Activated naive CD4-positive, alpha-beta T cell treated with anti-CD3 and anti-CD28 coated beads for 36 hours (primary cell): ENCODE data around the gene LMBR1. TPM values are rescaled to one million over a fixed set of nuclear protein-coding genes. Genes with fewer than 3 reads are reported as not detected.
"Not testable (repeated sequence)": the region's sequence is repeated elsewhere in the genome, so short reads cannot be mapped to it uniquely, and the experiment has no call there.

ENCODE experiments used
- CTCF ChIA-PET: fragments of 350-600 bp; sonication (Branson Sonifier 250); formaldehyde crosslinking; loops from one replicate; lab custom pipeline; 2021; ENCODE audit warnings: antibody characterized with exemption; lab: Charles Lee
- DNase-seq: peaks from one replicate; pipeline ENCODE4 v3.0.0-alpha.2; 2020
- H3K27ac Mint-ChIP-seq: one replicate; pipeline ENCODE4 v1.8.0; 2021; ENCODE audit warnings: mild to moderate bottlenecking, mixed read lengths
- H3K27me3 Mint-ChIP-seq: one replicate; pipeline ENCODE4 v1.8.0; 2021; ENCODE audit warnings: low read depth, mixed read lengths
- H3K36me3 Mint-ChIP-seq: one replicate; pipeline ENCODE4 v1.8.0; 2021; ENCODE audit warnings: low read depth, mixed read lengths
- H3K4me1 Mint-ChIP-seq: one replicate; pipeline ENCODE4 v1.8.0; 2021; ENCODE audit warnings: low read depth, mixed read lengths
- H3K4me3 Mint-ChIP-seq: one replicate; pipeline ENCODE4 v1.8.0; 2021; ENCODE audit warnings: mild to moderate bottlenecking, moderate library complexity, mixed read lengths
- H3K9me3 Mint-ChIP-seq: one replicate; pipeline ENCODE4 v1.8.0; 2021; ENCODE audit warnings: mixed read lengths
- intact Hi-C: fragments of 100-400 bp; cut with micrococcal nuclease; formaldehyde crosslinking; loops from one replicate; pipeline ENCODE4 v1.15.1; 2023
- total RNA-seq, 2 experiments: library from RNA; stranded (reverse); gene quantifications; one replicate each; pipeline ENCODE4 v1.2.3, GENCODE V29; 2021

The LMBR1 gene
- total RNA-seq, 2 experiments from 2014 or later: 25.2 to 33.8 TPM

DNA sequence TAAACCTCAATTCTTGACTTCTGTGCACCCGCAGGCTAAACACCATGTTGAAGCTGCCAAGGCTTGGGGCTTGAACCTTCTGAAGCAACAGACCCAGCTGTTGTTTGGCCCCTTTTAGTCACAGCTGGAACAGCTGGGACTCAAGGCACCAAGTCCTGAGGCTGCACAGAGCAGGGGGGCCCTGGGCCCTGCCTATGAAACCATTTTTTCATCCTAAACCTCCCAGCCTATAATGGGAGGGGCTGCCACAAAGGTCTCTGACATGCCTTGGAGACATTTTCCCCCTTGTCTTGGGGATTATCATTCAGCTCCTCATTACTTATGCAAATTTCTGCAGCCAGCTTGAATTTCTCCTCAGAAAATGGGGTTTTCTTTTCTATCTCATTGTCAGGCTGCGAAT, 31.8 kb downstream of the LMBR1 start:
- H3K27ac Mint-ChIP-seq: no peak overlapping the region
- no peak for DNase-seq
- H3K9me3 Mint-ChIP-seq: peaks cover 38% of the 10 kb centered on the region
- peaks cover 61% of the 10 kb centered on the region for H3K36me3 Mint-ChIP-seq
- H3K4me3 Mint-ChIP-seq: no peak overlapping the region
- no peaks in the 10 kb centered on the region for H3K27me3 Mint-ChIP-seq
- peaks cover 9% of the 10 kb centered on the region for H3K4me1 Mint-ChIP-seq
- intact Hi-C loops: no loop called here
- CTCF ChIA-PET: interaction anchor here (0.9 kb wide), 1 partner anchor 11 kb away, joined by 3 read pairs; no protein-coding TSS in a partner anchor

DNA sequence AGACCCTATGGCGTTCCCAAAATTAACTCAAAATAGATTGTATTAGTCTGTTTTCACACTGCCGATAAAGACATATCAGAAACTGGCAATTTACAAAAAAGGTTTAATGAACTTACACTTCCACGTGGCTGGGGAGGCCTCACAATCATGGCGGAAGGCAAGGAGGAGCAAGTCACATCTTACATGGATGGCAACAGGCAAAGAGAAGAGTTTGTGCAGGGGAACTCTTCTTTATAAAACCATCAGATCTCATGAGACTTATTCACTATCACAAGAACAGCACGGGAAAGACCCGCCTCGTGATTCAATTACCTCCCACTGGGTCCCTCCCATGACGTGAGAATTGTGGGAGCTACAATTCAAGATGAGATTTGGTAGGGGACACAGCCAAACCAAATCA, 32.9 kb downstream of the LMBR1 start:
- DNase-seq, intact Hi-C loops, H3K27ac Mint-ChIP-seq, H3K4me3 Mint-ChIP-seq, H3K4me1 Mint-ChIP-seq, H3K27me3 Mint-ChIP-seq: not testable (repeated sequence)
- peaks cover 63% of the 10 kb centered on the region for H3K36me3 Mint-ChIP-seq
- CTCF ChIA-PET: interaction anchor here (0.9 kb wide), 1 partner anchor 10 kb away, joined by 3 read pairs; no protein-coding TSS in a partner anchor
- H3K9me3 Mint-ChIP-seq: peaks cover 43% of the 10 kb centered on the region

DNA sequence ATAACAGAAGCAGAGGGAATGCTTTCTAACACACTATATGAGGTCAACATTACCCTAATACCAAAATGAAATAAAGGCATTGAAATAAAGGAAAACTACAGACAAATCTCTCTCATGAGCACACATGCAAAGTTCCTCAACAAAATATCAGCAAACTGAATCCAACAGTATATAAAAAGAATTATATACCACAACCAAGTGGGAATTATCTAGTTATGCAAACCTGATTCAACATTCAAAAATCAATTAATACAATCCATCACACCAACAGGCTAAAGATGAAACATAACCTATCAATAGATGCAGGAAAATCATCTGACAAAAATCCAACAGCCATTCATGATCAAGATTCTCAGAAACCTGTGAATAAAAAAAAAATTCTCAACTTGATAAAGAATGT, 34.5 kb downstream of the LMBR1 start:
- no peak for DNase-seq
- peaks cover 7% of the 10 kb centered on the region for H3K4me1 Mint-ChIP-seq
- CTCF ChIA-PET: interaction anchor here (0.7 kb wide), 1 partner anchor 109 kb away, joined by 5 read pairs; no protein-coding TSS in a partner anchor
- H3K4me3 Mint-ChIP-seq: no peak overlapping the region
- peaks cover 50% of the 10 kb centered on the region for H3K9me3 Mint-ChIP-seq
- H3K27me3 Mint-ChIP-seq: no peaks in the 10 kb centered on the region
- H3K36me3 Mint-ChIP-seq: peaks cover 68% of the 10 kb centered on the region
- H3K27ac Mint-ChIP-seq: no peak overlapping the region
- intact Hi-C loops: no loop called here

DNA sequence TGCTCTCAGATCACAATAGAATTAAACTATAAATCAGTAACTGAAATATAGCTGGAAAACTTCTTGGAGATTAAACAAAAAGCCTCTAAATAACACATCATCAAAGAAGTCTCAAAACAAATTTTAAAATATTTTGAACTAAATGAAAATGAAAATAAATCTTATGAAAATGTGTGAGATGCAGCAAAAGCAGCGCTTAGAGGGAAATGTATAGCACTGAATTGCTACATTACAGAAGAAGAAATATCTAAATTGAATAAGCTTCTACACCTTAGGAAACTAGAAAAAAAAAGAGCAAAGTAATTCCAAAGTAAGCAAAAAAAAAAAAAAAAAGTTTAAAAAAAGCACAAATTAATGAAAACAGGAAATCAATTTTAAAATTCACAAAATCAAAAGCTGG, 35.2 kb downstream of the LMBR1 start:
- no peak for DNase-seq
- CTCF ChIA-PET: no interaction called here
- intact Hi-C loops: no loop called here
- Mint-ChIP-seq H3K4me1 (peaks cover 7% of the 10 kb centered on the region), H3K4me3 (no peak overlapping the region), H3K27ac (no peak overlapping the region), H3K9me3 (peaks cover 47% of the 10 kb centered on the region), H3K27me3 (no peaks in the 10 kb centered on the region), H3K36me3 (peaks cover 62% of the 10 kb centered on the region)

- H3K27me3 Mint-ChIP-seq: no peaks in the 10 kb centered on the region
- no peak overlapping the region for H3K27ac Mint-ChIP-seq
- CTCF ChIA-PET: interaction anchor here (0.5 kb wide), 1 partner anchor 18 kb away, joined by 3 read pairs; no protein-coding TSS in a partner anchor
- no peak for DNase-seq
- no peak overlapping the region for H3K4me3 Mint-ChIP-seq
- H3K36me3 Mint-ChIP-seq: peaks cover 43% of the 10 kb centered on the region
- intact Hi-C loops: no loop called here
- H3K4me1 Mint-ChIP-seq: peaks cover 14% of the 10 kb centered on the region
- peaks cover 24% of the 10 kb centered on the region for H3K9me3 Mint-ChIP-seq
Observed at GRCh38 chr7:156854654-156855053, 38.3 kb downstream of the LMBR1 start.

DNA sequence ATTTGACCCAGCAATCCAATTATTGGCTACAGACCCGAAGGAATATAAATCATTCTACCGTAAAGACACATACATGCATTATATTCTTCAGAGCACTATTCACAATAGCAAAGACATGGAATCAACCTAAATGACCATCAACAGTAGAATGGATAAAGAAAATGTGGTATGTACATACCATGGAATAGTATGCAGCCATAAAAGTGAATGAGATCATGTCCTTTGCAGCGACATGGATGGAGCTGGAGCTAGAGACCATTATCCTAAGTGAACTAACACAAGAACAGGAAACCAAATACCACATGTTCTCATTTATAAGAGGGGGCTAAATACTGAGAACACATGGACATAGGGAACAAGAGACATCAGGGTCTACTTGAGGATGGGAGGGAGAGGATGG, 44.0 kb downstream of the LMBR1 start:
- H3K4me3 Mint-ChIP-seq: no peak overlapping the region
- H3K27me3 Mint-ChIP-seq: no peaks in the 10 kb centered on the region
- H3K4me1 Mint-ChIP-seq: peaks cover 38% of the 10 kb centered on the region
- DNase-seq: no peak
- no peaks in the 10 kb centered on the region for H3K9me3 Mint-ChIP-seq
- intact Hi-C loops: no loop called here
- peaks cover 20% of the 10 kb centered on the region for H3K36me3 Mint-ChIP-seq
- H3K27ac Mint-ChIP-seq: no peak overlapping the region
- CTCF ChIA-PET: no interaction called here

GRCh38 chr7:156845379-156846101, 47.4 kb downstream of the LMBR1 start:
- CTCF ChIA-PET: interaction anchor here (0.5 to 0.6 kb wide), 2 partner anchors 27 to 156 kb away, joined by 3 to 5 read pairs; no protein-coding TSS in a partner anchor
- Mint-ChIP-seq H3K36me3 (peaks cover 14% of the 10 kb centered on the region), H3K27ac (no peak overlapping the region), H3K4me3 (no peak overlapping the region), H3K27me3 (no peaks in the 10 kb centered on the region), H3K9me3 (no peaks in the 10 kb centered on the region), H3K4me1 (peaks cover 30% of the 10 kb centered on the region)
- no peak for DNase-seq
- intact Hi-C loops: no loop called here

DNA sequence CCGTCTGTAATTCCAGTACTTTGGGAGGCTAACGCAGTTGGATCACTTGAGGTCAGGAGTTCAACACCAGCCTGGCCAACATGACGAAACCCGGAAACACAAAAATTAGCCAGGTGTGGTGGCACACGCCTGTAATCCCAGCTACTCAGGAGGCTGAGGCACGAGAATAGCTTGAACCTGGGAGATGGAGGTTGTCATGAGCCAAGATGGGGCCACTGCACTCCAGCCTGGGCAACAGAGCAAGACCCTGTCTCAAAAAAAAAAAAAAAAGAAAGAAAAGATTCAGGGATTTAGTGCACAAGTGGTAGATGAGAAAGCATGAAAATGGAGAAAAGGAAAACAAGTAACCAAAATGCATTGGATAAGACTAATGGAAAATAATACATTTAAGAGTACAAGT, 49.4 kb downstream of the LMBR1 start:
- H3K36me3 Mint-ChIP-seq: peaks cover 12% of the 10 kb centered on the region
- H3K27ac Mint-ChIP-seq, H3K4me3 Mint-ChIP-seq, H3K27me3 Mint-ChIP-seq, CTCF ChIA-PET, DNase-seq, intact Hi-C loops, H3K9me3 Mint-ChIP-seq: not testable (repeated sequence)
- peaks cover 26% of the 10 kb centered on the region for H3K4me1 Mint-ChIP-seq

DNA sequence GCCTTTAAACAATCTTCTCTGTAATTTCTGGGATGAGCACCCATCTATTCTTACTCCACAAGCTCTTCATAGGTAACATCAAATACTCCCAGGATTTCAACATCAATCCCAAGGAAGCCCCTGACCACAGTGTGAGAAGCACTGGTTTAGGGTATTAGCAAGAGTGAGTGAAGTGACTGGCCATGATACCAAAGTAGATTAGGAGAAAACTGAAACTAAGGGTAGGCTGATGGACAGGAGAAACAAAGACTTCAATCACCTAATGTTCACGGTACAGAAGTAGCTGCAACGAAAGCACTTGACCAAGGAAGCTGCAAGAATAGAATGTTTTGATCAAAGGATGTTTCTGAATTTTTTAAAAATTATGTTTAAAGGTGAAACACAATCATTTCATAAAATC, 49.8 kb downstream of the LMBR1 start:
- no peak for DNase-seq
- Mint-ChIP-seq H3K4me1 (peaks cover 22% of the 10 kb centered on the region), H3K9me3 (no peaks in the 10 kb centered on the region), H3K36me3 (peaks cover 10% of the 10 kb centered on the region), H3K27me3 (no peaks in the 10 kb centered on the region), H3K27ac (no peak overlapping the region), H3K4me3 (no peak overlapping the region)
- intact Hi-C loops: no loop called here
- CTCF ChIA-PET: no interaction called here

DNA sequence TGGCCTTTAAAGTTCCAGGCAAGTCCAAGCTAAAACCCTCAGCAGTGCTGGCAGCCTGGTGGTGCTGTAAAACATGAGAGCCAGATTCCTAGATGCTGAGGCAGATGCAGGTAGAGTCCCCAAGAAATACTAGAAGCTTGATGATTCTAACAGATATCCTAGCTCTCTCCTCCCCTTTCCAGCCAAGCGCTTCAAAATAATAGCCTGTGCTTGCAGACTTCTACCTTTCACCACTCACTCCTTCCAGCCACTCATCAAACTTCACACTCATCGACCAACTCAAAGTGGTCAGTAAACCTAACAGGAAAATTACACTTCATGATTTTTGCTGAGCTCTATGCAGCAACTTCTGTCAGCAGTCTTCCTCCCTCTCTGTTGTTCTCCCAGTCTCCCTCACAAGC, 50.2 kb downstream of the LMBR1 start:
- H3K27me3 Mint-ChIP-seq: no peaks in the 10 kb centered on the region
- no peak for DNase-seq
- peaks cover 18% of the 10 kb centered on the region for H3K4me1 Mint-ChIP-seq
- no peaks in the 10 kb centered on the region for H3K9me3 Mint-ChIP-seq
- intact Hi-C loops: no loop called here
- no peak overlapping the region for H3K27ac Mint-ChIP-seq
- H3K36me3 Mint-ChIP-seq: peaks cover 6% of the 10 kb centered on the region
- H3K4me3 Mint-ChIP-seq: no peak overlapping the region
- CTCF ChIA-PET: no interaction called here

DNA sequence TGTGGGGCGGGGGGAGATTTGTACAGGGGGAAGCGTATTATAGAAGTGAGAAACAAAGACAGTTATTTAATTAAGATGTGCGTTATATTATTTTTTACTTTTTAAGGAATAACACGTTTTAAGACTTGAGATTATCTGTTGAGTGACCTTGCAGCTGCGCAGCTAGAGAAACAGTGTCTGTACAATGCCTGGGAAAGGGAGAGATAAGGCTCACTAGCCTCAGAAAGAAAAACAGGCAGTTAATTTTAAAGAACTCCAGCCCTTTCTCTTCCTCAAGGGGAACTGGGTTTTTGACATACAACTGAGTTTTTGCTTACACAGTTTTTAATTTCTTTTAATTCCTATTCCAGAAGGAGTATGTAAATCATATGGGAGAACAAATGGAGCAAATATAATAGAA, 50.7 kb downstream of the LMBR1 start:
- H3K4me3 Mint-ChIP-seq: no peak overlapping the region
- no peaks in the 10 kb centered on the region for H3K27me3 Mint-ChIP-seq
- H3K36me3 Mint-ChIP-seq: peaks cover 6% of the 10 kb centered on the region
- intact Hi-C loops: no loop called here
- H3K9me3 Mint-ChIP-seq: no peaks in the 10 kb centered on the region
- DNase-seq: no peak
- CTCF ChIA-PET: no interaction called here
- no peak overlapping the region for H3K27ac Mint-ChIP-seq
- peaks cover 14% of the 10 kb centered on the region for H3K4me1 Mint-ChIP-seq

DNA sequence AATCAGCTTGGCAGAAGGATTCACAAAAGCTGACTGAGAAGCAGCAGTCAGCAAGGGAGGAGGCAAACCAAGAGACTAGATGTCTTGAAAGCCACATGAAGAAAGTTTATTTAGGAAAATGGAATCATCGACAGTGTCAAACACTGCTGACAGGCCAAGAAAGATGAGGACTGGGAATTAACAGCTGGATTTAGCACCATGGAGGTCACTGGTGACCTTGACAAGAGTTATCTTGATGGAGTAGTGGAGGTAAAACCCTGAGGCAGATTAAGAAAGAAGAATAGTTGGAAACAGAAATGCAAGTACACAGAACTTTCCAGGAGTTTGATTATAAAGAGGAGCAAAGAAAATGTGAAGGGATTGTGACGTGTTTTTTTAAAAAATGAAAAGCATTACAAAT, 51.5 kb downstream of the LMBR1 start:
- H3K36me3 Mint-ChIP-seq: peaks cover 6% of the 10 kb centered on the region
- CTCF ChIA-PET: interaction anchor here (0.7 kb wide), 1 partner anchor 39 kb away, joined by 3 read pairs; no protein-coding TSS in a partner anchor

GRCh38 chr7:156840134-156840533, 52.8 kb downstream of the LMBR1 start:
- Mint-ChIP-seq H3K27me3 (no peaks in the 10 kb centered on the region), H3K4me1 (peaks cover 2% of the 10 kb centered on the region), H3K4me3 (no peak overlapping the region), H3K9me3 (no peaks in the 10 kb centered on the region), H3K27ac (no peak overlapping the region), H3K36me3 (peaks cover 10% of the 10 kb centered on the region)
- no peak for DNase-seq
- intact Hi-C loops: no loop called here
- CTCF ChIA-PET: no interaction called here

More for the DNA sequence above, 51.5 kb downstream of the LMBR1 start:
- no peak overlapping the region for H3K4me3 Mint-ChIP-seq
- intact Hi-C loops: no loop called here
- H3K27me3 Mint-ChIP-seq: no peaks in the 10 kb centered on the region
- DNase-seq: no peak
- peaks cover 10% of the 10 kb centered on the region for H3K4me1 Mint-ChIP-seq
- H3K27ac Mint-ChIP-seq: no peak overlapping the region
- no peaks in the 10 kb centered on the region for H3K9me3 Mint-ChIP-seq
